Loucy (cell line): Measurements from ENCODE around the gene EPX.

Source experiments
- H2AFZ ChIP-seq: fragments of 200-600 bp; sonication (generic); 2 replicates; pipeline ENCODE4 v1.6.0; 2016; ENCODE audit warnings: antibody characterized with exemption, mild to moderate bottlenecking, low read length, moderate library complexity
- H3F3A ChIP-seq: fragments of 200-600 bp; 2 replicates; pipeline ENCODE4 v1.6.0; 2016; ENCODE audit warnings: antibody characterized with exemption, low read depth, mild to moderate bottlenecking
- H3K27me3 ChIP-seq: fragments of 200-600 bp; sonication (generic); 2 replicates; pipeline ENCODE4 v1.6.1; 2014; ENCODE audit warnings: low read length, mild to moderate bottlenecking; ENCODE audit not compliant: insufficient read depth, poor library complexity, severe bottlenecking
- H3K36me3 ChIP-seq: fragments of 200-600 bp; sonication (generic); 2 replicates; pipeline ENCODE4 v1.6.1; 2016; ENCODE audit warnings: low read length; ENCODE audit not compliant: insufficient read depth
- H3K4me1 ChIP-seq: fragments of 200-600 bp; sonication (generic); 2 replicates; pipeline ENCODE4 v1.5.1; 2014; ENCODE audit warnings: low read length, mild to moderate bottlenecking; ENCODE audit not compliant: insufficient read depth, poor library complexity, severe bottlenecking
- H3K4me2 ChIP-seq: fragments of 200-600 bp; sonication (generic); 2 replicates; pipeline ENCODE4 v1.6.0; 2014; ENCODE audit warnings: antibody characterized with exemption, low read length, low read depth, mild to moderate bottlenecking; ENCODE audit not compliant: poor library complexity, severe bottlenecking
- H3K4me3 ChIP-seq: fragments of 200-600 bp; sonication (generic); 2 replicates; pipeline ENCODE4 v1.5.1; 2014; ENCODE audit warnings: low read length, mild to moderate bottlenecking, mixed read lengths; ENCODE audit not compliant: poor library complexity, severe bottlenecking
- H3K79me2 ChIP-seq: fragments of 200-600 bp; sonication (generic); 2 replicates; pipeline ENCODE4 v1.6.1; 2014; ENCODE audit warnings: low read length; ENCODE audit not compliant: insufficient read depth
- H3K9ac ChIP-seq: fragments of 200-600 bp; sonication (generic); 2 replicates; pipeline ENCODE4 v1.6.0; 2014; ENCODE audit warnings: mild to moderate bottlenecking, low read depth, low read length, moderate library complexity; ENCODE audit not compliant: poor library complexity, severe bottlenecking
- H3K9me2 ChIP-seq: fragments of 200-600 bp; sonication (generic); replicated peaks from 2 replicates; pipeline ENCODE4 v1.6.1; 2016; ENCODE audit warnings: low read depth, low read length, mixed read lengths
- H3K9me3 ChIP-seq: fragments of 200-600 bp; sonication (generic); 2 replicates; pipeline ENCODE4 v1.6.1; 2014; ENCODE audit warnings: mild to moderate bottlenecking, antibody characterized with exemption, low read length, low read depth; ENCODE audit not compliant: insufficient read depth
- H4K20me1 ChIP-seq: fragments of 200-600 bp; sonication (generic); 2 replicates; pipeline ENCODE4 v1.6.0; 2014; ENCODE audit warnings: antibody characterized with exemption, low read length, mild to moderate bottlenecking; ENCODE audit not compliant: insufficient read depth, poor library complexity, severe bottlenecking
- EZH2phosphoT487 ChIP-seq: fragments of 200-600 bp; IDR thresholded peaks from 2 replicates; pipeline ENCODE4 v1.6.1; 2018; ENCODE audit warnings: antibody characterized with exemption, mild to moderate bottlenecking, moderate library complexity, borderline replicate concordance
- TF ChIP-seq, protein P1 (sequence below): fragments of 200-600 bp; sonication (generic); conservative IDR thresholded peaks from 2 replicates; pipeline ENCODE4 v1.5.1; 2014; ENCODE audit warnings: mild to moderate bottlenecking, antibody characterized with exemption, low read length

EPX gene

DNA sequence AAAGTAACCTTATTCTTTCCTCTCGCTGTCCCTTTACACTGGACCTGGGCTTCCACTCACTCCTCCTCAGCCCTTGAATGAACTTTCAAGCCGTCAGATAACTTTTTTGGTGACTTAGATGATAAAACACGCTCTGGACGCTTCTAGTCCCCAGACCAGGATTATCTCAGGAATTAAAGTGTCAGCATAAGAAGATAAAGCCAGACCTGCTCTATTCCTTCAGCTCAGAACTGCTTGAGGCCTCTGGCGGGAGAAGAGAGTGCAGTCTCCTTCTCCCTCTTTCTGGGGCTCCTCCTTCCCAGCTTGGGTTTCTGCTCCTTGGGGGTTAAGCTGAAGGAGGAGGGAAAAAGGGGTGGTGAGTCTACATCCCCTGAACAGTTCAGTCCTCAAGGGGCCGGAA lies 52.4 kb downstream of the EPX start:
- no peak overlapping the region for H3K4me3 ChIP-seq
- no peaks in the 10 kb centered on the region for H3K27me3 ChIP-seq
- TF ChIP-seq, protein P1, sequence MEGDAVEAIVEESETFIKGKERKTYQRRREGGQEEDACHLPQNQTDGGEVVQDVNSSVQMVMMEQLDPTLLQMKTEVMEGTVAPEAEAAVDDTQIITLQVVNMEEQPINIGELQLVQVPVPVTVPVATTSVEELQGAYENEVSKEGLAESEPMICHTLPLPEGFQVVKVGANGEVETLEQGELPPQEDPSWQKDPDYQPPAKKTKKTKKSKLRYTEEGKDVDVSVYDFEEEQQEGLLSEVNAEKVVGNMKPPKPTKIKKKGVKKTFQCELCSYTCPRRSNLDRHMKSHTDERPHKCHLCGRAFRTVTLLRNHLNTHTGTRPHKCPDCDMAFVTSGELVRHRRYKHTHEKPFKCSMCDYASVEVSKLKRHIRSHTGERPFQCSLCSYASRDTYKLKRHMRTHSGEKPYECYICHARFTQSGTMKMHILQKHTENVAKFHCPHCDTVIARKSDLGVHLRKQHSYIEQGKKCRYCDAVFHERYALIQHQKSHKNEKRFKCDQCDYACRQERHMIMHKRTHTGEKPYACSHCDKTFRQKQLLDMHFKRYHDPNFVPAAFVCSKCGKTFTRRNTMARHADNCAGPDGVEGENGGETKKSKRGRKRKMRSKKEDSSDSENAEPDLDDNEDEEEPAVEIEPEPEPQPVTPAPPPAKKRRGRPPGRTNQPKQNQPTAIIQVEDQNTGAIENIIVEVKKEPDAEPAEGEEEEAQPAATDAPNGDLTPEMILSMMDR: no peak
- TF ChIP-seq EZH2phosphoT487: no peak
- H3K4me1 ChIP-seq: peaks cover 9% of the 10 kb centered on the region
- no peaks in the 10 kb centered on the region for H3F3A ChIP-seq
- H3K9ac ChIP-seq: no peak overlapping the region
- no peaks in the 10 kb centered on the region for H3K79me2 ChIP-seq
- no peak overlapping the region for H3K4me2 ChIP-seq
- H2AFZ ChIP-seq: no peak overlapping the region
- H3K36me3 ChIP-seq: no peaks in the 10 kb centered on the region
- H3K9me3 ChIP-seq: no peaks in the 10 kb centered on the region
- H3K9me2 ChIP-seq: no peaks in the 10 kb centered on the region
- H4K20me1 ChIP-seq: no peaks in the 10 kb centered on the region

DNA sequence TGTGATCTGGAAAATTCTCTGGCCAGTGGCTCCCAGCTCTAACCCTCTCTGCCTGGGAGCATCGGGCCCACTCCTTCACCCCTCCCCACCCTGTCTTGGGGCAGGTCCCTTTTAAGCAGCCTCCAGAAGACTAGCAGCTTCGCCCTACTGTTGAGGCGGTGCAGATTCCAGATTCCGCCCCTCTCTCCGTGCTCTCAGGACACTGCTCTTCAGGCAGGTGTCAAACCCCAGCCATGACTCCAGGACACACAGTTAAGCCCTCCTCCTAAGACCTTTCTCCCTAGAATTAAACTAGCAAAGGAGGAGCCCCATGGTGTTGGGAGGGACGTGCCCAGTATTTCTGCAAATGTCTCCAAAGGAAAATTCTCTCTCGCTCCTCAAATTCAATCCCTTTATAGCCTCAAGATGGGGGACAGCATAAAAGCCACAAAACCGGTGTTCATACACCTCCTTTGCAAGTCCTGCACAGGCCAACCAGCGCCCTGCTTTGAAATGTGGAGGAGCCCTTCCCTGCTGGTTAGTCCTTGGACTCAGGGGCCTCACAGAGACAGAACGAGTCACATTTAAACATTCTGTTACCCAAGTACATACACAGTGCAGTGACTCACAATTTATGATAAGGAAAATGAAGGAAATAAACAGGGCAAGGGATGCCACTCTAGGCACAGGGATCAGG lies 53.0 kb downstream of the EPX start:
- Histone ChIP-seq H4K20me1 (no peaks in the 10 kb centered on the region), H3K79me2 (no peaks in the 10 kb centered on the region), H3K4me1 (peaks cover 9% of the 10 kb centered on the region), H3K9ac (no peak overlapping the region), H3K4me2 (no peak overlapping the region), H3K36me3 (no peaks in the 10 kb centered on the region), H3K9me2 (no peaks in the 10 kb centered on the region), H3K27me3 (no peaks in the 10 kb centered on the region), H3F3A (no peaks in the 10 kb centered on the region), H3K4me3 (no peak overlapping the region), H2AFZ (no peak overlapping the region), H3K9me3 (no peaks in the 10 kb centered on the region)
- no peak for TF ChIP-seq EZH2phosphoT487
- TF ChIP-seq, protein P1: no peak

DNA sequence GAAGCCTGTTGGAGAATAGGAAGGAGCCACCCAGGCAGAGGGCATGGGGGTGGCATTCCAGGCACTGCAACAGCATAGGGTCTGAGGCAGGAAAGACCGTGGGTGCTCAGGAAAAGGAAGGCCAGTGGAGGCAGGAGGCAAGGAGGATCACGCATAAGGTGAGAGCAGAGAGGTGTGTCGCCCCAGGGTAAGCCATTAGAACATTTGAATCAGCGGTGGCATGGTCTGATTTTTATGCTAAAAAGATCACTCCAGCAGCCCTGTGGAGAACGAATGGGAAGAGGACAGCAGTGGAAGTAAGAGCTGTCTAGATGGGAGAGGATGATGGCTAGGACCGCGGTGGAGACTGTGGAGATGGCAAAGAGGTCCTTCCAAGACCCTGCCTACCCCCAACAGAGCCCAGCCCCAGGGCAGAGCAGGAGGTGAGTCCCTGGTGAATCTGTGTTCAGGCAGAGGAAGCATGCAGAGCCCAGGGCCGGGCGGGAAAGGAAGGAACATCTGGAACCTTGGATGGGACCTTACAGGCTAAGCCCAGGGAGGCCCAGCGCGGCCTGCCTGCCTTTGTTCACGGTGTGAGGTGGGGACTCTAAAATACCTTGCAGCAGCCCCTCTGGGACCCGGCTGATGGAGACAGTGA lies 53.7 kb downstream of the EPX start:
- no peaks in the 10 kb centered on the region for H3K79me2 ChIP-seq
- H3K4me2 ChIP-seq: no peak overlapping the region
- H3K4me3 ChIP-seq: no peak overlapping the region
- TF ChIP-seq, protein P1: no peak
- TF ChIP-seq EZH2phosphoT487: no peak
- H3K9ac ChIP-seq: no peak overlapping the region
- H3F3A ChIP-seq: no peaks in the 10 kb centered on the region
- H2AFZ ChIP-seq: no peak overlapping the region
- no peaks in the 10 kb centered on the region for H3K36me3 ChIP-seq
- no peaks in the 10 kb centered on the region for H3K9me3 ChIP-seq
- peaks cover 9% of the 10 kb centered on the region for H3K4me1 ChIP-seq
- H3K9me2 ChIP-seq: no peaks in the 10 kb centered on the region
- no peaks in the 10 kb centered on the region for H3K27me3 ChIP-seq
- no peaks in the 10 kb centered on the region for H4K20me1 ChIP-seq
